Heart left ventricle (tissue), 13 donors: Measurements from ENCODE around the gene SUSD1.

Experiments used
- POLR2A ChIP-seq, 2 donors: fragments of 450-650 bp; IDR thresholded peaks; one replicate each; pipeline ENCODE4 v1.6.1; 2017; ENCODE audit warnings: antibody characterized with exemption in 2 of 2, mild to moderate bottlenecking in 2 of 2, moderate library complexity in 2 of 2
- TF ChIP-seq, protein P1 (sequence below), 12 donors: fragments of 200-600 bp; sonication (generic) in 4 of 12; IDR thresholded peaks; one replicate each; pipeline versions ENCODE4 v1.5.0 to v1.8.0; 2018 to 2022; ENCODE audit warnings: antibody characterized with exemption in 12 of 12, mild to moderate bottlenecking in 5 of 12
- donor health status: ischemic (EF 13 %, LVEDD 7.1; RV severe dilation, severe dysfunction).
- donor health status: DM: no; HTN: yes; CAD: no.
- donor health status: DM: no; HTN: no; CAD: no.
- donor health status: ischemic (EF 25% LVEDD 6.9; RV normal size, moderate dysfunction).
- donor health status: ischemic (EF 25% LVEDD 5.7; RV mildly dilated, moderate dysfunction).
- donor health status: ischemic (EF 35%, LVEDD 5.7; RV mildly dilated, moderate dysfunction).
- donor health status: nonischemic (EF 11% LVEDD 7.7; RV severe dilation, severe dysfunction).
- donor health status: DM: yes; HTN: yes; CAD: no.
- donor health status: PGD.
- donor health status: ischemic (EF 29% LVEDD 5.4; RV normal size, mild dysfunction).
- donor health status: nonischemic (EF 23%, LVEDD 6.1; RV moderate dilation, normal function).

GRCh38 chr9:112127281-112127680 lies 47.8 kb downstream of the SUSD1 start:
- TF ChIP-seq, protein P1, sequence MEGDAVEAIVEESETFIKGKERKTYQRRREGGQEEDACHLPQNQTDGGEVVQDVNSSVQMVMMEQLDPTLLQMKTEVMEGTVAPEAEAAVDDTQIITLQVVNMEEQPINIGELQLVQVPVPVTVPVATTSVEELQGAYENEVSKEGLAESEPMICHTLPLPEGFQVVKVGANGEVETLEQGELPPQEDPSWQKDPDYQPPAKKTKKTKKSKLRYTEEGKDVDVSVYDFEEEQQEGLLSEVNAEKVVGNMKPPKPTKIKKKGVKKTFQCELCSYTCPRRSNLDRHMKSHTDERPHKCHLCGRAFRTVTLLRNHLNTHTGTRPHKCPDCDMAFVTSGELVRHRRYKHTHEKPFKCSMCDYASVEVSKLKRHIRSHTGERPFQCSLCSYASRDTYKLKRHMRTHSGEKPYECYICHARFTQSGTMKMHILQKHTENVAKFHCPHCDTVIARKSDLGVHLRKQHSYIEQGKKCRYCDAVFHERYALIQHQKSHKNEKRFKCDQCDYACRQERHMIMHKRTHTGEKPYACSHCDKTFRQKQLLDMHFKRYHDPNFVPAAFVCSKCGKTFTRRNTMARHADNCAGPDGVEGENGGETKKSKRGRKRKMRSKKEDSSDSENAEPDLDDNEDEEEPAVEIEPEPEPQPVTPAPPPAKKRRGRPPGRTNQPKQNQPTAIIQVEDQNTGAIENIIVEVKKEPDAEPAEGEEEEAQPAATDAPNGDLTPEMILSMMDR (IDR thresholded peaks at IDR 0.05): no peak
- TF ChIP-seq POLR2A (IDR thresholded peaks at IDR 0.05): no peak
